ENCODE data around the gene SEC11A.
"Not testable (repeated sequence)": the region's sequence is repeated elsewhere in the genome, so short reads cannot be mapped to it uniquely, and the experiment has no call there.

Gene SEC11A

DNA sequence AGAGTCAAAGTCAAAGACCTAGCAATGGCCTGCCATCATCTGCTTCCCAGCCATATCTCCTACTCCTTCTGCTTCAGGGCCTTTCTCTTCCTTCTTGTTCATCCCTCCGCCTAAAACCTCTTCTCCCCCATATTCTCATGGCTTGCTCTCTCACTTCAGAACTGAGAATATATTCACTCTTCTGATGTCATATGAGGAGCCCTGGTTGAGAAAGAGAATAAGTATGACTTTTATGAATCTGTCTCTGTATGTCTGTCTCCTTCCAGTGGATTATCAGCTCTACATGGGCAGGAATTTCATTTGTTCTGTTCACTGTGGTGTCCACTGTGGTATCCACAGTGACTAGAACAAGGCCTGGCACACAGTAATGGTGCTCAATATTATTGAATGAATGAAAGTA lies 44.3 kb upstream of the SEC11A start:
- TF ChIP-seq CTCF (IDR thresholded peaks at IDR 0.05; ENCODE audit: borderline replicate concordance, control extremely low read depth, extremely low read depth, insufficient read depth, missing control alignments): no peak
- no peak for DNase-seq (ENCODE audit: low spot score)
- in situ Hi-C loops (cut with MboI; ENCODE audit: low sequenced_read_pairs, unreplicated experiment): no loop called here

GRCh38 chr15:84759018-84759417 lies 43.1 kb upstream of the SEC11A start:
- in situ Hi-C loops (cut with MboI; ENCODE audit: low sequenced_read_pairs, unreplicated experiment): no loop called here
- no peak for DNase-seq (ENCODE audit: low spot score)
- no peak for TF ChIP-seq CTCF (IDR thresholded peaks at IDR 0.05; ENCODE audit: borderline replicate concordance, control extremely low read depth, extremely low read depth, insufficient read depth, missing control alignments)

DNA sequence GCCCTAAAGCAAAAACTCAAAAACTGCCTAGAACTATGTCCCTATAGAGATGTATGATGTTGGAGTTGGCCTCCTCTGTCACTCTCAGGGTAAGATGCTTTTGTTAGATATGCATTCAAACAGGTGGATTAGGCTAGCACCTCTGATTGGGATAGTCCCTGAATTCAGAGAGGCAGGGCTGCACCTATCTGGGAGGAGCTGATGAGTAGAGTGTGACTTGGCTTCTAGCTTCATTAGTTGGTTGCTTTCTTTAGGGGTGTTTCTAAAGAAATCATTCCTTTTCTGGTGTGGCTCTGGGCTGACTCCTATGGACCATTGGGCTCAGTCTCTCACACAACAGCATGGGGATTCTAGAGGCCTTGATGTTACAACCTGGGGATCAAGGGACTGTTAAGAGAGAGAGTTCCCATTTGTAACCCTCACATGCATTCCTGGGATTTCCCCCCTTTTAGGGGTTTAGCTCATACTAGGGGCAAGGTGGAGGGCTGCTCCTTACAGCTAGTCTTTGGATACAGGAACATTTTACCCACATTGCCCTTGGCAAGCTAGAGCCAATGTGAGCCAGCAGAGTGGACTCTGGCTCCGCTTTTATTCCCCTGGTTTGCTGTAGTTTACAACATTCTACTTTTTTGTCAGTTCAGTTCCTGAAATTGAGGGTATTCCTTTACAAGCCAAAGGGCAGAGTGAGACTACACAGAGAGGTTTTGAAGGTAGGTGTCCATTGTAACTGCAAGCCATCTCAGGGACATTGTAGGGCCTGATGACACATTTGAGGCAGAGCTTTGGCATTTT lies 40.0 kb upstream of the SEC11A start:
- in situ Hi-C loops (cut with MboI; ENCODE audit: low sequenced_read_pairs, unreplicated experiment): no loop called here
- no peak for DNase-seq (ENCODE audit: low spot score)
- TF ChIP-seq CTCF (IDR thresholded peaks at IDR 0.05; ENCODE audit: borderline replicate concordance, control extremely low read depth, extremely low read depth, insufficient read depth, missing control alignments): no peak

- in situ Hi-C loops (cut with MboI; ENCODE audit: low sequenced_read_pairs, unreplicated experiment); DNase-seq (ENCODE audit: low spot score): not testable (repeated sequence)
Observed at GRCh38 chr15:84754889-84755288, 39.0 kb upstream of the SEC11A start.

DNA sequence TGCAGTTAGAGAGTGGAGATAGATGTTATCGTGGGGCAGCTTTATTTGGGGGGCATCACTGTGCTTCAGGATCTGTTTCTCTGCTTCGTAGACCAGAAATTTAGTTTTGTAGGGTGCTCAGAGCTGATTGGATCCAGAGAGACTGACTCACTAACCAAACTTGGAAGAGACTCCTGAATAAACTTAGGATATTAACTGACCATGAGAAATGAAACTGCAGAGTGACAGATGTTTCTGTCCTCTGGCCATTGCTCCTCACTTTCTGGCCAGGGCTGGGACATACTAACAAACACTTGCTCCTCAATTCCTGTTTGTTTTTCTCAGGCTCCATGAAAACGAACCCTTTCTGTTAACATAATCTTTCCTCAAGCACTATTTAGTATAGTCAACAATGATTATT lies 36.8 kb upstream of the SEC11A start:
- TF ChIP-seq CTCF (IDR thresholded peaks at IDR 0.05; ENCODE audit: borderline replicate concordance, control extremely low read depth, extremely low read depth, insufficient read depth, missing control alignments): no peak
- DNase-seq (ENCODE audit: low spot score): no peak
- in situ Hi-C loops (cut with MboI; ENCODE audit: low sequenced_read_pairs, unreplicated experiment): no loop called here

- no peak for DNase-seq (ENCODE audit: low spot score)
- TF ChIP-seq CTCF (IDR thresholded peaks at IDR 0.05; ENCODE audit: borderline replicate concordance, control extremely low read depth, extremely low read depth, insufficient read depth, missing control alignments): no peak
- in situ Hi-C loops (cut with MboI; ENCODE audit: low sequenced_read_pairs, unreplicated experiment): no loop called here
Observed at GRCh38 chr15:84752195-84752594, 36.3 kb upstream of the SEC11A start.

DNA sequence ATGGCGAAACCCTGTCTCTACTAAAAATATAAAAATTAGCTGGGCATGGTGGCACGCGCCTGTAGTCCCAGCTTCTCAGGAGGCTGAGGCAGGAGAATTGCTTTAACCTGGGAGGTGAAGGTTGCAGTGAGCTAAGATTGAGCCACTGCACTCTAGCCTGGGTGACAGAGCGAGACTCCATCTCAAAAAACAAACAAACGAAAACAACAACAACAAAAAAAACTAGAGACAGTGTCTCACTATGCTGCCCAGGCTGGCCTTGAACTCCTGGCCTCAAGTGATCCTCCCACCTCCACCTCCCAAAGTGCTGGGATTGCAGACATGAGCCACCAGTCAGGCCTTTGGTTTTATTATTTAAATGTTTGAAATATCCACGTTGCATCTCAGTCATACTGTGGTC lies 35.8 kb upstream of the SEC11A start:
- DNase-seq (ENCODE audit: low spot score); in situ Hi-C loops (cut with MboI; ENCODE audit: low sequenced_read_pairs, unreplicated experiment): not testable (repeated sequence)
